ENCODE measurements around the gene RHBDL3.
"Not testable (repeated sequence)": the region's sequence is repeated elsewhere in the genome, so short reads cannot be mapped to it uniquely, and the experiment has no call there.

RHBDL3 gene

GRCh38 chr17:32265192-32265923 lies at the start of gene RHBDL3:
TSS of gene RHBDL3 (plus strand) at chr17:32265832. CDS start at chr17:32266190, 358 bp downstream.
- DNase-seq (ENCODE audit: low read depth) = no peak
- peak within 1 kb of the TSS; percentile 47 for H3K4me3 ChIP-seq (ENCODE audit: low read depth, low read length)

GRCh38 chr17:32222621-32223020 lies 43.0 kb upstream of the RHBDL3 start:
- H3K4me3 ChIP-seq (ENCODE audit: low read depth, low read length) = no peak overlapping the region
- DNase-seq (ENCODE audit: low read depth) = no peak

- no peak overlapping the region for H3K4me3 ChIP-seq (ENCODE audit: low read depth, low read length)
- DNase-seq (ENCODE audit: low read depth) = no peak
These were observed 41.9 kb upstream of the RHBDL3 start for GRCh38 chr17:32223703-32224102.

GRCh38 chr17:32226886-32227285 lies 38.7 kb upstream of the RHBDL3 start:
- DNase-seq (ENCODE audit: low read depth) = no peak
- no peak overlapping the region for H3K4me3 ChIP-seq (ENCODE audit: low read depth, low read length)

GRCh38 chr17:32227910-32228309 lies 37.7 kb upstream of the RHBDL3 start:
- H3K4me3 ChIP-seq (ENCODE audit: low read depth, low read length) = no peak overlapping the region
- DNase-seq (ENCODE audit: low read depth) = no peak

- no peak overlapping the region for H3K4me3 ChIP-seq (ENCODE audit: low read depth, low read length)
- no peak for DNase-seq (ENCODE audit: low read depth)
These were observed 30.0 kb upstream of the RHBDL3 start for GRCh38 chr17:32235588-32235987.

GRCh38 chr17:32239456-32239855 lies 26.2 kb upstream of the RHBDL3 start:
- no peak for DNase-seq (ENCODE audit: low read depth)
- H3K4me3 ChIP-seq (ENCODE audit: low read depth, low read length) = no peak overlapping the region

GRCh38 chr17:32240750-32241149 lies 24.9 kb upstream of the RHBDL3 start:
- H3K4me3 ChIP-seq (ENCODE audit: low read depth, low read length) = no peak overlapping the region
- no peak for DNase-seq (ENCODE audit: low read depth)

GRCh38 chr17:32241640-32242039 lies 24.0 kb upstream of the RHBDL3 start:
- no peak overlapping the region for H3K4me3 ChIP-seq (ENCODE audit: low read depth, low read length)
- DNase-seq (ENCODE audit: low read depth) = no peak

GRCh38 chr17:32249475-32249874 lies 16.2 kb upstream of the RHBDL3 start:
- H3K4me3 ChIP-seq (ENCODE audit: low read depth, low read length) = no peak overlapping the region
- no peak for DNase-seq (ENCODE audit: low read depth)

GRCh38 chr17:32253117-32253611 lies 12.5 kb upstream of the RHBDL3 start:
- DNase-seq (ENCODE audit: low read depth) = peak; percentile 14
- H3K4me3 ChIP-seq (ENCODE audit: low read depth, low read length) = no peak overlapping the region

GRCh38 chr17:32256012-32256700 lies 9.5 kb upstream of the RHBDL3 start:
- H3K4me3 ChIP-seq (ENCODE audit: low read depth, low read length) = no peak overlapping the region
- no peak for DNase-seq (ENCODE audit: low read depth)

- DNase-seq (ENCODE audit: low read depth) = no peak
- H3K4me3 ChIP-seq (ENCODE audit: low read depth, low read length) = no peak overlapping the region
These were observed 9.0 kb upstream of the RHBDL3 start for GRCh38 chr17:32256701-32257019.

GRCh38 chr17:32258383-32259140 lies 7.1 kb upstream of the RHBDL3 start:
- no peak overlapping the region for H3K4me3 ChIP-seq (ENCODE audit: low read depth, low read length)
- no peak for DNase-seq (ENCODE audit: low read depth)

GRCh38 chr17:32259586-32259985 lies 6.0 kb upstream of the RHBDL3 start:
- H3K4me3 ChIP-seq (ENCODE audit: low read depth, low read length) = no peak overlapping the region
- DNase-seq (ENCODE audit: low read depth) = peak; percentile 30

- no peak for DNase-seq (ENCODE audit: low read depth)
- no peak overlapping the region for H3K4me3 ChIP-seq (ENCODE audit: low read depth, low read length)
These were observed 4.3 kb upstream of the RHBDL3 start for GRCh38 chr17:32261417-32261736.

- DNase-seq (ENCODE audit: low read depth) = no peak
These were observed 3.6 kb upstream of the RHBDL3 start for GRCh38 chr17:32261936-32262510.

GRCh38 chr17:32263515-32263914 lies 2.1 kb upstream of the RHBDL3 start:
- not testable (repeated sequence) for DNase-seq (ENCODE audit: low read depth); H3K4me3 ChIP-seq (ENCODE audit: low read depth, low read length)

More at GRCh38 chr17:32261936-32262510, 3.6 kb upstream of the RHBDL3 start:
- H3K4me3 ChIP-seq (ENCODE audit: low read depth, low read length) = no peak overlapping the region

- no peak for DNase-seq (ENCODE audit: low read depth)
- H3K4me3 ChIP-seq (ENCODE audit: low read depth, low read length) = no peak overlapping the region
These were observed 1.4 kb upstream of the RHBDL3 start for GRCh38 chr17:32264140-32264799.

GRCh38 chr17:32264823-32265191 lies 825 bp upstream of the RHBDL3 start:
- DNase-seq (ENCODE audit: low read depth) = no peak
- H3K4me3 ChIP-seq (ENCODE audit: low read depth, low read length) = no peak overlapping the region
